Measurements from ENCODE around the gene CEBPG.

Gene CEBPG

GRCh38 chr19:33395561-33396550 lies 22.3 kb downstream of the CEBPG start:
- DNase-seq = no peak

GRCh38 chr19:33396701-33397535 lies 23.4 kb downstream of the CEBPG start:
- DNase-seq = no peak

- DNase-seq = no peak
Measured at GRCh38 chr19:33397536-33398360, 24.2 kb downstream of the CEBPG start.

GRCh38 chr19:33398361-33399060 lies 25.0 kb downstream of the CEBPG start:
- DNase-seq = no peak

- DNase-seq = no peak
Measured at GRCh38 chr19:33399081-33399744, 25.7 kb downstream of the CEBPG start.

GRCh38 chr19:33399745-33400681 lies 26.5 kb downstream of the CEBPG start:
- DNase-seq = no peak

- DNase-seq = no peak
Measured at GRCh38 chr19:33400856-33401682, 27.6 kb downstream of the CEBPG start.

GRCh38 chr19:33401683-33402420 lies 28.3 kb downstream of the CEBPG start:
- no peak for DNase-seq

- no peak for DNase-seq
Measured at GRCh38 chr19:33402421-33403220, 29.1 kb downstream of the CEBPG start.

GRCh38 chr19:33403221-33403972 lies 29.9 kb downstream of the CEBPG start:
- no peak for DNase-seq

- no peak for DNase-seq
Measured at GRCh38 chr19:33403973-33404304, 30.4 kb downstream of the CEBPG start.

- no peak for DNase-seq
Measured at GRCh38 chr19:33404506-33405253, 31.2 kb downstream of the CEBPG start.

- DNase-seq = no peak
Measured at GRCh38 chr19:33405254-33405552, 31.7 kb downstream of the CEBPG start.

- DNase-seq = peak; percentile 48
Measured at GRCh38 chr19:33405553-33406461, 32.3 kb downstream of the CEBPG start.

- peak; percentile 41 for DNase-seq
Measured at GRCh38 chr19:33406521-33407139, 33.1 kb downstream of the CEBPG start.

Measured in midbrain (tissue), 1 donor.